NCI-H226 (cell line): Measurements from ENCODE around the gene PPEF2.
"Not testable (repeated sequence)": the region's sequence is repeated elsewhere in the genome, so short reads cannot be mapped to it uniquely, and the experiment has no call there.

Experiments used
- DNase-seq: peaks from one replicate; pipeline ENCODE4 v3.0.0-alpha.2; 2015

The PPEF2 gene

GRCh38 chr4:75902352-75902751 lies at the start of gene PPEF2:
PPEF2 (minus strand) TSS chr4:75902452; CDS start chr4:75896325, 6,127 bp downstream.
- DNase-seq, result no peak

- no peak for DNase-seq
Measured at GRCh38 chr4:75950213-75950815, 48.1 kb upstream of the PPEF2 start.

GRCh38 chr4:75948822-75949444 lies 46.7 kb upstream of the PPEF2 start:
- DNase-seq, result no peak

GRCh38 chr4:75940692-75941253 lies 38.5 kb upstream of the PPEF2 start, which contains the start of gene NAAA:
NAAA (minus strand) TSS chr4:75941013; CDS start chr4:75940949, 64 bp downstream.
- peak; percentile 59 for DNase-seq

- DNase-seq, result peak; percentile 43
Measured at GRCh38 chr4:75939890-75940691, 37.8 kb upstream of the PPEF2 start.

- DNase-seq, result no peak
Measured at GRCh38 chr4:75935628-75936027, 33.4 kb upstream of the PPEF2 start.

GRCh38 chr4:75930152-75930551 lies 27.9 kb upstream of the PPEF2 start:
- DNase-seq, result no peak

GRCh38 chr4:75924916-75925315 lies 22.7 kb upstream of the PPEF2 start:
- DNase-seq, result not testable (repeated sequence)

GRCh38 chr4:75924309-75924827 lies 22.1 kb upstream of the PPEF2 start:
- no peak for DNase-seq

- DNase-seq, result no peak
Measured at GRCh38 chr4:75922588-75922987, 20.3 kb upstream of the PPEF2 start.

- no peak for DNase-seq
Measured at GRCh38 chr4:75921910-75922309, 19.7 kb upstream of the PPEF2 start.

- no peak for DNase-seq
Measured at GRCh38 chr4:75920327-75920726, 18.1 kb upstream of the PPEF2 start.

GRCh38 chr4:75919920-75920319 lies 17.7 kb upstream of the PPEF2 start:
- no peak for DNase-seq

GRCh38 chr4:75916091-75916661 lies 13.9 kb upstream of the PPEF2 start:
- DNase-seq, result no peak

- DNase-seq, result no peak
Measured at GRCh38 chr4:75912968-75913367, 10.7 kb upstream of the PPEF2 start.

GRCh38 chr4:75910831-75911230 lies 8.6 kb upstream of the PPEF2 start:
- DNase-seq, result not testable (repeated sequence)

GRCh38 chr4:75909405-75909804 lies 7.2 kb upstream of the PPEF2 start:
- no peak for DNase-seq

- DNase-seq, result no peak
Measured at GRCh38 chr4:75908555-75908954, 6.3 kb upstream of the PPEF2 start.

GRCh38 chr4:75907966-75908365 lies 5.7 kb upstream of the PPEF2 start:
- no peak for DNase-seq

- no peak for DNase-seq
Measured at GRCh38 chr4:75904076-75904475, 1.8 kb upstream of the PPEF2 start.

- no peak for DNase-seq
Measured at GRCh38 chr4:75898536-75898935, 3.7 kb downstream of the PPEF2 start.

- DNase-seq, result no peak
Measured at GRCh38 chr4:75895744-75896314, 6.4 kb downstream of the PPEF2 start.

GRCh38 chr4:75892508-75892907 lies 9.7 kb downstream of the PPEF2 start:
- no peak for DNase-seq
